Right atrium auricular region (tissue), 2 donors: ENCODE measurements around the gene OR51I2. TPM values are rescaled to one million over a fixed set of nuclear protein-coding genes. Genes with fewer than 3 reads are reported as not detected.

Source experiments
- DNase-seq: peaks from one replicate; pipeline ENCODE4 v3.0.0-alpha.2; 2019; ENCODE audit warnings: low spot score
- H3K27ac ChIP-seq, 2 donors: fragments of 200-600 bp; sonication (generic); 1 replicate in 1 of 2; 2 replicates in 1 of 2; pipeline ENCODE4 v1.5.1; 2016 to 2019
- H3K27me3 ChIP-seq, 2 donors: fragments of 200-600 bp; sonication (generic); one replicate each; pipeline versions ENCODE4 v1.5.1 to v1.6.0; 2017 to 2019
- H3K36me3 ChIP-seq: fragments of 200-600 bp; sonication (generic); one replicate; pipeline ENCODE4 v1.5.1; 2016
- H3K4me1 ChIP-seq, 2 donors: fragments of 200-600 bp; sonication (generic); one replicate each; pipeline versions ENCODE4 v1.5.1 to v1.6.0; 2017 to 2019
- H3K4me3 ChIP-seq, 2 donors: fragments of 200-600 bp; sonication (generic); 1 replicate in 1 of 2; 2 replicates in 1 of 2; pipeline ENCODE4 v1.5.1; 2017 to 2019; ENCODE audit warnings: mild to moderate bottlenecking in 1 of 2, moderate library complexity in 1 of 2
- H3K9me3 ChIP-seq, 2 donors: fragments of 200-600 bp; sonication (generic); one replicate each; pipeline ENCODE4 v1.5.1; 2019
- CTCF ChIP-seq, 2 donors: fragments of 200-600 bp; sonication (generic); IDR thresholded peaks; one replicate each; pipeline ENCODE4 v1.5.1; 2019; ENCODE audit warnings: antibody characterized with exemption in 2 of 2
- total RNA-seq, 2 donors: library from RNA; depleted of rRNA; stranded (reverse); fragments of >200 nt; gene quantifications; one replicate each; pipeline ENCODE4 v1.1.0, GENCODE V29; 2016

Gene OR51I2
- total RNA-seq, 2 donors from 2014 or later, result not detected

DNA sequence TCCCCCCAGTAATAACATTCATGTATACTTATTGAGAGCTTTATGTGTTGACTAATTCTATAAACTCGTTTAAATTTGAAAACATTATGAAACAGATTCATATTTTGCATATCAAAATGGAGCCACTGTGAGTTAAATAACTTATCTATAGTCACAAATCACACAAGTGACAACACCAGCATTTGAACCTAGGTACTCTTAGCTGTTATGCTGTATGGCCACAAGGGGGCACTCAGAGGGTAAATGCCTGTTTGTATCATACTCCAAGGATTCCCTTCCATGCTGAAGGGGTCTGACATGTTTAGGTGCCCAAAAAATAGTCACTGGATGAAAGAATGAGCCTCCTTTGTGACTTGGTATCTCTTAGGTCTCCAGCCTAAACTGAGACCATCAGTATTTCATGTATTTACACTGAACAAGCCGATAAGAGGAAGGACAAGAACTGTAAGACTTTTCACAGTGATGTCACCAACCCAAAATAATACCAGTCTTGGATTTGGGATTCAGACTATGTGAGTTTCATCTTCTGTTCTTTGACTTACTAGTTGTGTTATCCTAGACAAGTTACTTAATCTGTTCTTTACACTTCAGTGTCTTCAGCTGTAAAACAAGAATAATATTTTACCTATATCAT, 27.2 kb downstream of the OR51I2 start:
- Histone ChIP-seq H3K4me3 (no peak overlapping the region), H3K4me1 (no peaks in the 10 kb centered on the region), H3K9me3 (no peaks in the 10 kb centered on the region), H3K27ac (no peak overlapping the region), H3K27me3 (no peaks in the 10 kb centered on the region), H3K36me3 (no peaks in the 10 kb centered on the region)
- DNase-seq, result no peak
- peak in 1 of 2 donors; percentile 82 for TF ChIP-seq CTCF (IDR thresholded peaks at IDR 0.05)

DNA sequence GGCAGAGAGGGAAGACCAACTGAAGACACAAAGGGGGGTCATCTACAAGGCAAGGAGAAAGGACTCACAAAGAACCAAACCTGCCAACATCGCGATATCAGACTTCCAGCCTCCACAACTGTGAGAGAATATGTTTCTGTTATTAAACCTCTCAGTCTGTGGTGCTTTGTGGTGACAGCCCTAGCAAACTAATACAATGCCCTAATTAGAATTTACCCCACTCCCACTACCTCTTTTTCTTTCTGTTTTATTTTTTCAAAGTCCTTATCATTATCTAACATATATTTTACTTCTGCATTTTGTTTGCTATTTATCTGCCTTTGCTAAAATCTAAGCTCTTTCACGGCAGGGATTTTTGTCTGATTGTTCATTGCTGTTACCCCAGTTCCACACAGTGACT, 36.9 kb downstream of the OR51I2 start:
- H3K27ac ChIP-seq, result no peak overlapping the region
- TF ChIP-seq CTCF (IDR thresholded peaks at IDR 0.05), result no peak
- no peak overlapping the region for H3K4me3 ChIP-seq
- no peaks in the 10 kb centered on the region for H3K4me1 ChIP-seq
- no peaks in the 10 kb centered on the region for H3K27me3 ChIP-seq
- H3K36me3 ChIP-seq, result no peaks in the 10 kb centered on the region
- H3K9me3 ChIP-seq, result no peaks in the 10 kb centered on the region
- no peak for DNase-seq

DNA sequence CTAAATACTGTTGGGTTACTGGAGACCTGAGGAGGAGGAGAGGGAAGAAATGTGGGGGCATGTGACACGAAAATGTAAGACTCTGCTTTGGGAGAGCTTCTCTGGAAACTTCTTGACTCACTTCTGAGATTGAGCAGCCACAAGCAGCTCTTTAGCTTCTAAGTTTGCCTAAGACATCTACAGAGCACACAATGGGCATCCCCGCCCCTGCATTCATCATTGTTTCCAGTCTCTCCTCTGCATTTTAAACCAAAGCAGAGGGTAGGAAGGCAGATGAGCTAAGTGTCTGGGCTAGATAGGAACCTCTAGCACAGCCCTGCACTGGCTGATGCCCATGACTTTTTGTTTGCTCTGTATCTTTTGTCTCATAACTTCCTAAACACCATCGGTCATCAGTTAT, 37.3 kb downstream of the OR51I2 start:
- no peak overlapping the region for H3K27ac ChIP-seq
- H3K9me3 ChIP-seq, result no peaks in the 10 kb centered on the region
- H3K36me3 ChIP-seq, result no peaks in the 10 kb centered on the region
- H3K4me1 ChIP-seq, result no peaks in the 10 kb centered on the region
- no peak for DNase-seq
- TF ChIP-seq CTCF (IDR thresholded peaks at IDR 0.05), result no peak
- H3K27me3 ChIP-seq, result no peaks in the 10 kb centered on the region
- H3K4me3 ChIP-seq, result no peak overlapping the region

DNA sequence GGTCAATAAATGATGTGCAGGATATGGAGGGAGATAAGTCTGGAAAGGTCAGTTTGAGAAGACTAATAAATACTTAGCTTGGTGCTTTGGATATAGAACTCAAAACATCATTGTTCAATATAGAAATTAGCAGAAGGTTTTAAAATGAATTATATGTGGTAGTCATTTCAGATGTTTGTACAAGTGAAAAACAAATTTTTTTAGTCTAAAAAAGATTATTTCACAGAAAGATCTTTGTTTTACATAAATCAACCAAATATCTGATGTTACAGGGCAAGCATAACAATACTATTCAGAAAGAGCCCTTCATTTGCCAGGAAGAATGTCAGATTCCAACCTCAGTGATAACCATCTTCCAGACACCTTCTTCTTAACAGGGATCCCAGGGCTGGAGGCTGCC, 39.3 kb downstream of the OR51I2 start, which contains the start of gene OR52D1:
Gene OR52D1, plus strand, starts transcription at position 301 of the 400 bp plus-strand sequence. Its CDS starts 22 bp downstream, at position 323.
- Histone ChIP-seq H3K27ac (no peak within 1 kb of the TSS), H3K4me1 (no peaks in the 10 kb centered on the region), H3K27me3 (no peaks in the 10 kb centered on the region), H3K4me3 (no peak within 1 kb of the TSS), H3K9me3 (no peaks in the 10 kb centered on the region), H3K36me3 (no peaks in the 10 kb centered on the region)
- no peak for TF ChIP-seq CTCF (IDR thresholded peaks at IDR 0.05)
- DNase-seq, result no peak

DNA sequence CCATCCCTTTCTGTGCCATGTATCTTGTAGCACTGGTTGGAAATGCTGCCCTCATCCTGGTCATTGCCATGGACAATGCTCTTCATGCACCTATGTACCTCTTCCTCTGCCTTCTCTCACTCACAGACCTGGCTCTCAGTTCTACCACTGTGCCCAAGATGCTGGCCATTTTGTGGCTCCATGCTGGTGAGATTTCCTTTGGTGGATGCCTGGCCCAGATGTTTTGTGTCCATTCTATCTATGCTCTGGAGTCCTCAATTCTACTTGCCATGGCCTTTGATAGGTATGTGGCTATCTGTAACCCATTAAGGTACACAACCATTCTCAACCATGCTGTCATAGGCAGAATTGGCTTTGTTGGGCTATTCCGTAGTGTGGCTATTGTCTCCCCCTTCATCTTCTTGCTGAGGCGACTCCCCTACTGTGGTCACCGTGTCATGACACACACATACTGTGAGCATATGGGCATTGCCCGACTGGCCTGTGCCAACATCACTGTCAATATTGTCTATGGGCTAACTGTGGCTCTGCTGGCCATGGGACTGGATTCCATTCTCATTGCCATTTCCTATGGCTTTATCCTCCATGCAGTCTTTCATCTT, 39.8 kb downstream of the OR51I2 start:
- H3K4me1 ChIP-seq, result no peaks in the 10 kb centered on the region

More for the DNA sequence above, 39.8 kb downstream of the OR51I2 start:
- TF ChIP-seq CTCF (IDR thresholded peaks at IDR 0.05), result no peak
- Histone ChIP-seq H3K27me3 (no peaks in the 10 kb centered on the region), H3K36me3 (no peaks in the 10 kb centered on the region), H3K9me3 (no peaks in the 10 kb centered on the region), H3K27ac (no peak overlapping the region), H3K4me3 (no peak overlapping the region)
- DNase-seq, result no peak
